HEK293T (cell line): ENCODE measurements around the gene SCAANT1.

Source experiments
- CTCF ChIA-PET: fragments of 350-600 bp; formaldehyde crosslinking; extraction: SDS; loops from one replicate; lab custom pipeline; 2021; ENCODE audit warnings: antibody characterized with exemption, inconsistent platforms; lab: Yijun Ruan, JAX
- POLR2A ChIA-PET: fragments of 350-600 bp; formaldehyde crosslinking; extraction: SDS; loops from one replicate; lab custom pipeline; 2020; ENCODE audit warnings: antibody characterized with exemption, inconsistent platforms; lab: Yijun Ruan, JAX
- DNase-seq: peaks from one replicate; pipeline ENCODE4 v3.0.0; 2012; ENCODE audit warnings: mixed read lengths; ENCODE audit errors: extremely low spot score
- ARNT ChIP-seq: fragments of 450-650 bp; IDR thresholded peaks from 2 replicates; pipeline ENCODE4 v1.6.1; 2017; ENCODE audit warnings: mild to moderate bottlenecking
- BHLHE40 ChIP-seq: fragments of 450-650 bp; IDR thresholded peaks from 2 replicates; pipeline ENCODE4 v1.6.1; 2016; ENCODE audit warnings: mild to moderate bottlenecking, moderate library complexity, borderline replicate concordance
- CTBP1 ChIP-seq: fragments of 450-650 bp; IDR thresholded peaks from 2 replicates; pipeline ENCODE4 v1.6.1; 2016; ENCODE audit warnings: borderline replicate concordance
- ELF4 ChIP-seq: fragments of 450-650 bp; IDR thresholded peaks from 2 replicates; pipeline ENCODE4 v1.6.1; 2017; ENCODE audit warnings: antibody characterized with exemption
- FOXA1 ChIP-seq: fragments of 450-650 bp; IDR thresholded peaks from 2 replicates; pipeline ENCODE4 v1.6.1; 2016; ENCODE audit warnings: mild to moderate bottlenecking
- FOXK2 ChIP-seq: fragments of 450-650 bp; IDR thresholded peaks from 2 replicates; pipeline ENCODE4 v1.6.1; 2016; ENCODE audit warnings: mild to moderate bottlenecking
- FOXM1 ChIP-seq: fragments of 450-650 bp; IDR thresholded peaks from 2 replicates; pipeline ENCODE4 v1.6.1; 2017; ENCODE audit warnings: mild to moderate bottlenecking, borderline replicate concordance
- HDGF ChIP-seq: fragments of 450-650 bp; IDR thresholded peaks from 2 replicates; pipeline ENCODE4 v1.6.1; 2017; ENCODE audit warnings: antibody characterized with exemption, borderline replicate concordance
- L3MBTL2 ChIP-seq: fragments of 450-650 bp; conservative IDR thresholded peaks from 2 replicates; pipeline ENCODE4 v1.6.1; 2016; ENCODE audit warnings: mild to moderate bottlenecking
- LEF1 ChIP-seq: fragments of 450-650 bp; IDR thresholded peaks from 2 replicates; pipeline ENCODE4 v1.6.1; 2017; ENCODE audit warnings: mild to moderate bottlenecking, borderline replicate concordance
- NFRKB ChIP-seq: fragments of 450-650 bp; IDR thresholded peaks from 2 replicates; pipeline ENCODE4 v1.6.1; 2016; ENCODE audit warnings: mild to moderate bottlenecking, moderate library complexity
- SP1 ChIP-seq: fragments of 450-650 bp; IDR thresholded peaks from 2 replicates; pipeline ENCODE4 v1.6.1; 2017
- TARDBP ChIP-seq: fragments of 450-650 bp; IDR thresholded peaks from 2 replicates; pipeline ENCODE4 v1.6.1; 2016
- ZNF384 ChIP-seq: fragments of 450-650 bp; IDR thresholded peaks from 2 replicates; pipeline ENCODE4 v1.6.1; 2016

Gene SCAANT1

GRCh38 chr3:63863150-63864007 lies 48.8 kb downstream of the SCAANT1 start, which contains the start of the genes ATXN7 and THOC7:
Gene ATXN7 (plus strand): TSS chr3:63863867. CDS start chr3:63912599, 48,732 bp downstream.
Gene THOC7 (minus strand): TSS chr3:63863805. CDS start chr3:63863790, 15 bp downstream.
- DNase-seq: peak; percentile 69
- ChIA-PET CTCF (no interaction called here), POLR2A (interaction anchor here (1.0 to 1.4 kb wide), 6 partner anchors 9 to 51 kb away, joined by 3 to 8 read pairs (median 4); no protein-coding TSS in a partner anchor)
- TF ChIP-seq ELF4 (no peak), LEF1 (peak; percentile 64; the same call in 1 of the 2 replicates), ARNT (0 out of 2 replicates have a peak, but pooled peaks have one; percentile 29), L3MBTL2 (peak; percentile 70)

GRCh38 chr3:63862804-63863149 lies 49.4 kb downstream of the SCAANT1 start:
- POLR2A ChIA-PET: interaction anchor here (1.1 to 1.4 kb wide), 3 partner anchors 30 to 52 kb away, joined by 3 to 4 read pairs (median 3); no protein-coding TSS in a partner anchor
- DNase-seq: no peak
- TF ChIP-seq BHLHE40 (no peak), FOXA1 (no peak), NFRKB (no peak), ZNF384 (no peak), FOXK2 (no peak), FOXM1 (no peak), TARDBP (no peak), CTBP1 (no peak), LEF1 (no peak), ARNT (no peak), ELF4 (no peak), SP1 (no peak), L3MBTL2 (no peak), HDGF (no peak)
- CTCF ChIA-PET: no interaction called here
